Amniotic epithelial cell (primary cell): Measurements from ENCODE around the gene DUSP15.
A peak's percentile ranks its signal among the peaks of the same experiment; 100 is the strongest.

Experiments
- DNase-seq: peaks from one replicate; pipeline ENCODE4 v3.0.0-alpha.2; 2010; ENCODE audit warnings: low read depth

DUSP15 gene

GRCh38 chr20:31860390-31861134 lies 9.8 kb downstream of the DUSP15 start:
- DNase-seq = peak; percentile 40

- DNase-seq = no peak
Observed at GRCh38 chr20:31859998-31860380, 10.3 kb downstream of the DUSP15 start.

- no peak for DNase-seq
Observed at GRCh38 chr20:31859266-31859997, 10.9 kb downstream of the DUSP15 start.

GRCh38 chr20:31858760-31859083 lies 11.6 kb downstream of the DUSP15 start:
- no peak for DNase-seq

GRCh38 chr20:31857861-31858759 lies 12.2 kb downstream of the DUSP15 start:
- DNase-seq = no peak

- no peak for DNase-seq
Observed at GRCh38 chr20:31856516-31856915, 13.8 kb downstream of the DUSP15 start.

- no peak for DNase-seq
Observed at GRCh38 chr20:31853481-31853880, 16.8 kb downstream of the DUSP15 start.

GRCh38 chr20:31851240-31851955 lies 18.9 kb downstream of the DUSP15 start:
- no peak for DNase-seq

- DNase-seq = no peak
Observed at GRCh38 chr20:31849306-31849930, 20.9 kb downstream of the DUSP15 start.

- DNase-seq = no peak
Observed at GRCh38 chr20:31848088-31848999, 22.0 kb downstream of the DUSP15 start.

GRCh38 chr20:31846793-31847138 lies 23.6 kb downstream of the DUSP15 start:
- no peak for DNase-seq

GRCh38 chr20:31845300-31845863 lies 24.9 kb downstream of the DUSP15 start, which contains the start of gene FOXS1:
Gene FOXS1 (minus strand): TSS chr20:31845604. CDS start chr20:31845542, 62 bp downstream.
- DNase-seq = no peak

GRCh38 chr20:31844737-31845299 lies 25.5 kb downstream of the DUSP15 start:
- no peak for DNase-seq

GRCh38 chr20:31843881-31844280 lies 26.4 kb downstream of the DUSP15 start:
- DNase-seq = no peak

GRCh38 chr20:31843288-31843687 lies 27.0 kb downstream of the DUSP15 start:
- DNase-seq = no peak

GRCh38 chr20:31842471-31843157 lies 27.7 kb downstream of the DUSP15 start:
- DNase-seq = peak; percentile 41

GRCh38 chr20:31841928-31842327 lies 28.4 kb downstream of the DUSP15 start:
- DNase-seq = peak; percentile 68

GRCh38 chr20:31840906-31841816 lies 29.2 kb downstream of the DUSP15 start:
- DNase-seq = no peak
